Glomerular endothelial cell (primary cell): Measurements from ENCODE around the gene PRKG1. TPM values are rescaled to one million over a fixed set of nuclear protein-coding genes. Genes with fewer than 3 reads are reported as not detected.
"Not testable (repeated sequence)": the region's sequence is repeated elsewhere in the genome, so short reads cannot be mapped to it uniquely, and the experiment has no call there.

Source experiments
- DNase-seq: peaks from one replicate; pipeline ENCODE4 v3.0.0-alpha.2; 2011; ENCODE audit warnings: low read depth, low spot score; ENCODE audit errors: extremely low read depth
- total RNA-seq: library from RNA; depleted of rRNA; stranded (reverse); fragments of >200 nt; gene quantifications from 2 replicates; pipeline ENCODE4 v1.2.3, GENCODE V29; 2015

The PRKG1 gene
- total RNA-seq, 1 donor from 2014 or later, result 4.9 TPM

DNA sequence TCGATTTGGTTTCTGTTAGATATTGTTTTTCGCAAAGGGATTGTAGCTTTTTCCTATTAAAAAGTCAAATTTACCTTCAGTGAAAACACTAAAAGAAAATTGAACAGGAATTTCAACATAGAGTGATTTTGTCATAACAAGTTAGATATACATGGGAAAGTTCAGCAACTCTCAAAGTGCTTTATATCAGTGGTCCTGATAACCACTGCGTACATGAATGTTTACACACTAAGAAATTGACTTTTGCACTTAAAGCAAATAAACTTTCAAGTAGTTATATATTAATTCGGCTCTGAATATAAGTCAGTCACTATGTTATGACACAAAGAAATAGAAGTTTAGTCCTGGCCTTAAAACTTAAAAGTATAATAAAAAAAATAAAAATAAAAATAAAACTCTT, 1138.5 kb downstream of the PRKG1 start:
- no peak for DNase-seq

DNA sequence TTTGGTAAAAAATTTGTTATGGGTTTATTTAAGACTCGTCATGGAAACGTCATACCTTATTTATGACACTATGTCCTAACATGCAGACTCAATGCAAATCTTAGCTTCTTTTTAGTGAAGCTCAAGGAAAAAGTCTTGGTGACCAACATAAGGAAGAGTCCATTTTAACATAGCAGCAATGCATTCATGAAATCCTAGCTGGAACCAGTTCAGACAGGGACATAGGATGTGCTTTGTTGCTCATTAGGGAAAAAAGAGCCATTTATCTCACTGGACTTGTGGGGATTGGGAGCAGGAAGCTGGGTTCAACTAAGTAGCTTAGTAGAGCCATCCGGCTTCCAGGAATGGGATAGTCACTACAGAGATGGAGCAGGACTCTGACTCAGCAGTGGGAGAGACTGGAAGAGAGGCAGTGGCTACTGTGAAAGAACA, 1139.0 kb downstream of the PRKG1 start:
- no peak for DNase-seq

DNA sequence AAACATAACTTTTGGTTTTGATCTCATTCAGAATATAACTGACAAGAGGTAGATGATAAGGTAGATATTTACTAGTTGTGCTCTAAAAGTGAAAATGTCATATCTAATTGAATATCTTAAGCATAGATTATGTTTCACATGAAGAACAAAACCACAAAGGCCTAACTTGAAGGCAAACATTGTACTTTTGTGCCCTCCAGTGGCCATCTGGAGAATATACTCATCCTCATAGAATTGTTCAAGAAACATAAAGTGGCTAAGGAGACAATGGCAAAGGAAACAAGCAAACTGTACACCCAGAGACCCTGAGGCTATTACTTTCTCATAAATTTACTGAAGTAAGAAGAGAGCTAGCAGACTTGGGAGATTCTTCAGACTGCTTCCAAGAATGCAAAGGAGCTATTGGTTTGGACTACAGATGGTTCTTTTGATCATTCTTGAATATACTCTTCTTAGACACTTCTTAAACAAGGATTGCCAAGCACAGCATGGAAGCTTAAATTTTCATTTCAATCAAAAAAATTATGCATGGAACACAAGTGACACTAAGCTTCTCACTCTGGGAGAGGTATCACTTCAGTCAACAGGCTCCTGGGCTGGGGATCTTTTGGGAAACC, 1141.6 kb downstream of the PRKG1 start:
- DNase-seq, result no peak

DNA sequence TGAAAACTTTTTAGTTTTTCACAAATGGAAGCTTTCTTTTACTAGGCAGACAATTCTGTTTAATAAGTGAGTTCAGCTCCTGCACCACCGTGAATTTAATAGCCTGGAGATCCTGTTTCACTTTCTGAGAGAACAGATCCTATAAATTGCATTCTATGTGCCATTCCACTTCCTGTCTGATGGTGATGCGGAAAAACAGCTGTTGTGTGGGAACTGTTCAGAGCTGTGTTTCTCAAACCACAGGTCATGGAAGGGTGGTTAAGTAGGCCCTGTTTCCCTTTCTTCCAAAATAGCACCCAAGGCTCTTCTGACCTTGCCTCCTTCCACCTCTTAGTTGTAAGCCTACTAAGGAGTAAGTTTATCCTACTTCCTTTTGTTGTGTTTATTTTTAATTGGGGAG, 1142.6 kb downstream of the PRKG1 start:
- peak; percentile 79 for DNase-seq

DNA sequence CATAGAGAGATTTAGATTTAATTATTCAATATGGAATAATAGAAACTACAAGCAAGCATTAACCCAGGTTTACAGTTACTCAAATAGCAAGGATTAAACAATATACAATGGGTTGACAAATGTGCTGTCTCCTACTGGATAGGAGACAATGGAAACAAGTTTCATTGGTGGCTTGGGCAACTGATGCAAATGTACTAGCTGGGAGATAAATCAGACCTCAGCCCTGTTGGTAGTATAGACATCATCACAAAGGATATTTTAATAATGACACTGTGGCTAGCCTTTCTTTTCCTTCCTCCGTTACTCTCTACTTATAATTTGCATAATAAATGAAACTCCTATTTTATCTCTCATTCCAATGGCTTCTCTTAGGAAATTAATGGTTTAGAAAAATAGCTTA, 1143.2 kb downstream of the PRKG1 start:
- DNase-seq, result no peak

DNA sequence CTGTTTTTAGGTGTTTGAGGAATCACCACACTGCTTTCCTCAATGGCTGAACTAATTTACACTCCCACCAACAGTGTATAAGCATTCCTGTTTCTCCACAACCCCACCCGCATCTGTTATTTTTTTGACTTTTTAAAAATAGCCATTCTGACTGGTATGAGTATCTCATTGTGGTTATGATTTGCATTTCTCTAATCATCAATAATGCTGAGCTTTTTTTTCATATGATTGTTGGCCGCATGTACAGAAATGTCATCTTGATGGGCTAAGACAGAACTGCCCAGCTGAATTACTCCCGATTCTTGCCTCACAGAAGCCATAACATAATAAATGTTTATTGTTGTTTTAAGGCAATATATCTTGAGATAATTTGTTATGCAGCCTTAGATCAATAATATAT, 1146.7 kb downstream of the PRKG1 start:
- no peak for DNase-seq

DNA sequence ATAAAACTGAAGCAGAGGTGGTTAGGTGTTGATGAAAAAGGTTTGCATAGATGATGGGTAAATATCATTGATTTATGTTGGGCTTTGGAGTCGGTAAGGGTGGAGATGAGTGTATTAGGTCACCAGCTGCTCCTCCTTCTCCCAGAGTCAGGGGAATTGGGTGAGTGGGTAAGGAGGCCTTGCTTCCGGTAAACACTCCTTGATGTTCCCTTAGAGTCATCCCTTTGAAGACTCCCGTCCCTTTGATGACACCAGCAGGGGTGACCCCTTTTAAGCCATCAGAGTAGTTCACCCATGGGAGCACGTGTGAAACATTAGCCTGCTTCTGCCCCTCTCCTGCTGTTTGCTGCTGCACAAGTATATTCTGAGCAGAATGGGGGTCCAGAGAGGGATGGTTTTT, 1147.6 kb downstream of the PRKG1 start:
- no peak for DNase-seq

DNA sequence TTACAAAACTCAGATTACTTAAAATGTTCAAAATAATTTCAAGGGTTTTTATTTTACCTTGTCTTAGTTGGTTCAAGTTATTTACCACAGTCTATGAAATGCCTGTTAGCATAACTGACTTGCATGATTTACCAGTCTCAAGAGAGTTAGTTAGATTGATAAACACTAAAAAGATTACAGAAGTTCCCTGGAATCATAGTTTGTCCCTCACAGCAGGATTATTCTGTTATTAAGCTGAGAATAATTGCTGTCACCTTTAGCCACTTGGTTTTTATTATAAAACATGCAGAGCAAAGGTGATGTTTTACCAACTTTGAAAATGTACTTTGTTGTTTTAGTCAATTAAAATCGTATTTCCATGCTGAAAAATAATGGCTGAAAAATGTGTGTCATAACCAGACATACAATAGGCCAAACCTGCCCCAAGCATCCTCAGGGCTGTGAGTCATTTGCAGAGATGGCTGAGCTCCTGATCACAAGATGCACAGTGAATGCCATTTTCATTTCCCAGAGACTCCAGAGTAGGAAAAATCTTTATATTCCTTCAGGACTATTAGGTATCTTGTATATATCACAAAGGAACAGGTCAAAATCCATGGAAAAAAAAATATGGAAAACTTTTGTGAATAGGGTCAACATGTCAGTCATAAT, 1152.0 kb downstream of the PRKG1 start:
- no peak for DNase-seq

DNA sequence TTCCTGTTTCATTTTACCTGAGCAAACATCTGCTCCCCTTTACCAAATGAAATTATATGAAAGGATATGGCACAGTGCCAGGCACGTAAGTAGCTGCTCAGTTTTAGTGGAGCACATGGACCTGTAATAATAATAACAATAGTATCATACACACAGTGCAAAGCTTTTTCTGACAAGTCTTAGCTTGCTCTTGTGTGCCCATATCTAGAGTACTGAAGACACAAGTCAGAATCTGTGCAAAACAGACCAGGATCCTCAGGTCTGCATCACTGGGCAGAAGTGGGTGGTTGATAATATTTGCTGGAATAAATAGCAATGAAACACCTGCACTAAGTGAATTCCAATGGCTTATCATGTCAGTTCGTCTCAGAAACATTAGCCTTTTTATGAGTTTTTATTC, 1154.3 kb downstream of the PRKG1 start:
- no peak for DNase-seq

DNA sequence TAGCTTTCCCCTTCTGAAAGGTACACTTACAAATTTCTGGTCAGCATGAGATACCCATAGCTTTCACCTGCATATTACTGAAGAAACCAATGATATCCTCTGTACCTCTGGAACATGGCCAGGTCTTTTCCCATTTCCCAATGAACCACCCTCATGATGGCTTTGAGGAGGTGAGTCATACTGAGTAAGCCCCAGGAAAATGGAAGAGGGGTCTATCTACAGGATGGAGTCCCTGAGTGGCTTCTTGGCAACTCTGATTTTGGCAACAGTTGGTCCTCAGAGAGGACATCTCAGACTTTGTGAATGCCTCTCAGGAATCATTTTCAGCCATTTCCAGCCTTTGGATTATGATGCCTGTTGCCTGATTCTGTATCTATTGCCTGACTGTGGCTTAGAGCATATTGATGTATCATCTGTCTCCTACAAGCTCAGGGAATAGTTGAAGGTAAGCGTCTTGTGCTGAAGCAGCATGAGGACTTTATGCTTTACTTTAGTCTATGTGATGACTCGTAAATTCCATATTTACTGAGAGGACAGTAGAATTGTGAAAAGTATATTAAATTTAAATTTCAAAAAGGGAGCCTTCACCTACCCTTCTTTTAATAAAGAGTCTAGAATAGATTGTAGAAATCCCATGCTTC, 1155.1 kb downstream of the PRKG1 start:
- no peak for DNase-seq

DNA sequence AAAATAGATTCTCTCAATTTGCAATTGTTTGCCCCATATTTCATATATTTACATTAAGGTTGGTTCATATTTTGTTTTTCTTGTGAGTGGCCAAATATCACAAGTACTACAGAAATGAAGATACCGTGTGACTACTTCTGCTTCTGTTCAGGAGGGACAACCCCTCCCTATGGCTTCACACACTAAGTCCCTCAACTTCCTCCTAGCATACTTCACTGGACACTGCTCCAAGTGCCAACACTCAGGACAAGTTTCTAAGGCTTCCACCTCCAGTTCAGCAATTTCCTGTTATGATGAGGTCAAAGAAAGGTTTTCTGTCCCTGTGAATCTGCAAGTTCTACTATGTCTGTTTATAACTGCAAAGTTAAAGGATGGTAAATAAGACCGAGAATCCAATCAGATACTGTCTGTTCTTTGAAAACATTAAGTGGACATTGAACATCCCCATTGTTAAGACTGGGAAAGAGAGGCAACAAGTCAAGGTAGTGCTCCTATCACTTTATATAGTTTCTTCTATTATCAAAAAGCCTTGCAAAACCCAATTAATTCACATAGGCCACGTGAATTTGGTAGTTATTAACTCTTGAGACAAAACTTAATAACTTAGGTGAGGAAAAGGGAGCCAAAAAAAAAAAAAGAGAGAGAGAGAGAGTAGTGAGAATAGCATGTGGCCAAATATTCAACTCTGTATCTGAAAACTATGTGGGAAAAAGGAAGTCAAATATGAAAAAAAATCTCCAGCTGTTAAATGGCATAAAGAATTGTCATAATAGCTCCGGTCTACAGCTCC, 1158.5 kb downstream of the PRKG1 start:
- no peak for DNase-seq

DNA sequence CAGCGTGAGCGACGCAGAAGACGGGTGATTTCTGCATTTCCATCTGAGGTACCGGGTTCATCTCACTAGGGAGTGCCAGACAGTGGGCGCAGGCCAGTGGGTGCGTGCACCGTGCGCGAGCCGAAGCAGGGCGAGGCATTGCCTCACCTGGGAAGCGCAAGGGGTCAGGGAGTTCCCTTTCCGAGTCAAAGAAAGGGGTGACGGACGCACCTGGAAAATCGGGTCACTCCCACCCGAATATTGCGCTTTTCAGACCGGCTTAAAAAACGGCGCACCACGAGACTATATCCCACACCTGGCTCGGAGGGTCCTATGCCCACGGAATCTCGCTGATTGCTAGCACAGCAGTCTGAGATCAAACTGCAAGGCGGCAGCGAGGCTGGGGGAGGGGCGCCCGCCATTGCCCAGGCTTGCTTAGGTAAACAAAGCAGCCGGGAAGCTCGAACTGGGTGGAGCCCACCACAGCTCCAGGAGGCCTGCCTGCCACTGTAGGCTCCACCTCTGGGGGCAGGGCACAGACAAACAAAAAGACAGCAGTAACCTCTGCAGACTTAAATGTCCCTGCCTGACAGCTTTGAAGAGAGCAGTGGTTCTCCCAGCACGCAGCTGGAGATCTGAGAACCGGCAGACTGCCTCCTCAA, 1159.2 kb downstream of the PRKG1 start:
- DNase-seq, result not testable (repeated sequence)

DNA sequence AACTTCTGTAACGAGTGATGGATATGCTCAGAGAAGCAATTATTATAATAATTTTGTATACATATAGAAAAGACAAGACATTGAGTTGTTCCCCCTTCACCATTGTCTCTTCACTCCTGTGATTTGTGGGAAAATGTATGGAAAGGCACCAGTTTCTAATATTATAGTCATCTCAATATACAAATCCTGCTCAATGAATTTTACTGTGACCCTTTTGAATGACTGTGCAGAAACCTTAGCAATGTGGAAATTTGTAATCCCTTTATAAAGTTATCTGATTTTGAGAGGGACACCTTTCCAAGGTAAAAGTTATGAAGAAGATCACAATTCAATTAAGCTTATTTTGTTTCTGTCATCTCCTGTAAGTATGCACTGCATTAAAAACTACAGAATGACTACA, 1165.5 kb downstream of the PRKG1 start:
- no peak for DNase-seq

DNA sequence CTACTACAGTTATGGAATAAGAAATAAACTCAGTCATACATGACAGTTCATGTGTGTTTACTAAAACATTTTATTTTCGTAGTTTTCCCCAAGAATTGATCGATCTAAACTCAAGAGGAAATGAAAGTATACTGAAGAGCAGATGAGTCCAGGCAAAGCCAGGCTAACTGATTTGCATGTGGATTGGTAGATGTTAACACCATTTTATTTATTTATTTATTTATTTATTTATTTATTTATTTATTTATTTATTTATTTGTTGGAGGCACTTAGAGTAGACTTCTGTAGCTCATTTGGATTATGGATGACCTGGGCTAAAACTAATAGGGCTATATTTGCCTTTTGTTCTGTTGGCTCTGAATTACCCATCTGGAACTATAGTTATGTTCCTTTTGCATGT, 1171.3 kb downstream of the PRKG1 start:
- no peak for DNase-seq

DNA sequence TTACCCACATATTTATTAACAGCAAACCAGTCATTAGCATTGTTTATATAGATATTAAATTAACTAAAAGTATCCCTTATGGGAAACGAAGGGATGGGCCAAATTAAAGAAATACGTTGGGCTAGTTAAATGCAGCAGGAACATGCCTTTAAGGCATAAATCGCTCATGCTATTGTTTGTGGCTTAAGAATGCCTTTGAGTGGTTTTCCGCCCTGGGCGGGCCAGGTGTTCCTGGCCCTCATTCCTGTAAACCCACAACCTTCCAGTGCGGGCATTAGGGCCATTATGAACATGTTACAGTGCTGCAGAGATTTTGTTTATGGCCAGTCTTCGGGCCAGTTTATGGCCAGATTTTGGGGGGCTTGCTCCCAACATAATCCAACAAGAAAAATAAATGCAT, 1173.6 kb downstream of the PRKG1 start:
- DNase-seq, result not testable (repeated sequence)

DNA sequence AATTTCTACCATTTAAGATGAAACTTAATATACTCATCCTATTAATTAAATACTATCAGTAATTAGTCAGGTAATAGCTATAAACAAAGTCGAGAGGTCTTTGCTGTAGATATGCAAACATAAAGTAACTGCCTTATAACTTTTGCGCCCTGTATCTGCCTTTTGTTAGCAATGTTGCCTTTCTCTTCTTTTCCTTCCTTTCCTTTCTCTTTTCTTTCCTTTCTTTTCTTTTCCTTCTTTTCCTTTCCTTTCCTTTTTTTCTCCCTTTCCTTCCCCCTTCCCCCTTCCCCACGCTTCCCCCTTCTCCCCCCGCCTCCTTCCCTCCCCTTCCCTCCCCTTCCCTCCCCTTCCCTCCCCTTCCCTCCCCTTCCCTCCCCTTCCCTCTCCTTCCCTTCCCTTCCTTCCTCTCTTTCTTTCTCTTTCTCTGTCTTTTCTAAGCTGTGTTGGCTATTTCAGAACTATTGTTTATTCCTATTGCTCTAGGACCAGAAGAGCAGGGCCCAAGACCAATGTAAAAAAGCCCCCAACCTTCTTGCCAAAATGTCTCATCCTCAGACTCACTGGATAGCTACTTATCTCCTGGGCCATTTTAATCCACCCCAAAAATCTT, 1174.5 kb downstream of the PRKG1 start:
- DNase-seq, result no peak

DNA sequence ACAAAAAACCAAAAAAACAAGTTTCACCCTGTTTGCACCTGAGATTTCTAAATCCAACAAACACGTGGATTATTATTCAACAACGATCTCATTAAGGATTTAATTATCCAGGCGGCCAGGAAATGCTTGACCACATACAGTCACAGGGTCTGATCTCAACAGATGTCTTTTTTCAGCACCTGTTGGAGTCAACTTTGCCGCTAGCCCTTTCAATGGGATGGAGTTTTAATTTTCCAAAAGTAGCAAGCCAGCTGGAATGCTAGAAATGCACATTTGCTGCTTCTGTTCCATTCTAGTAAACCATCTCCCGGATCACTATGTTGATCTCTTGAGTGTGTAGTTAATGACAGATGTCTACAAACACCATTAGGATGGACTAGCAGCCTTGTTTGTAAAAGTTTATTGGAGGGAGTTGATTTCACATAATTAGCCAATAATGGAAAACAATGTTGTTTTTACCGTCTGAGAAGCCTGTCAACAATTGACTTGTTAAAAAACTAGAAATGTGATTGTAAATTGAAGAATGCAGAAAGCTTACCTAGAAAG, 1175.6 kb downstream of the PRKG1 start:
- DNase-seq, result no peak

DNA sequence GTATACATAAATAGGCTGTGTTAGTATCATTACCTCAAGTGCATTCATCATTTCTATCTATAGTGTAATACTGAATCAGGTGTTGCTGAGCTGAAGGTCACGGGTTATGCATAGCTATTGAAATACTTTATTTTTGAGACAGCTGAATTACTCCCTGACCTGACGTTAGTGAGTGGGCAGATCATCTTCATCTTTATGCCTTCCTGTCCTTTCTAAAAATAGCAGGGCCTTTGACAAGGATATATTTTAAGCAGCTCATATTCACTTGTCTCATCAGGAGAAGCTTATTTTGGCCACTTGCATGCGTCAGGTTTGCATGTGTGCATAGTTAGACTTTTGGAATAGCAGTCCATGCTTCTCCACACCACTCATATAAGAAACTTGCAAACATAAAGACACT, 1176.2 kb downstream of the PRKG1 start:
- DNase-seq, result no peak

DNA sequence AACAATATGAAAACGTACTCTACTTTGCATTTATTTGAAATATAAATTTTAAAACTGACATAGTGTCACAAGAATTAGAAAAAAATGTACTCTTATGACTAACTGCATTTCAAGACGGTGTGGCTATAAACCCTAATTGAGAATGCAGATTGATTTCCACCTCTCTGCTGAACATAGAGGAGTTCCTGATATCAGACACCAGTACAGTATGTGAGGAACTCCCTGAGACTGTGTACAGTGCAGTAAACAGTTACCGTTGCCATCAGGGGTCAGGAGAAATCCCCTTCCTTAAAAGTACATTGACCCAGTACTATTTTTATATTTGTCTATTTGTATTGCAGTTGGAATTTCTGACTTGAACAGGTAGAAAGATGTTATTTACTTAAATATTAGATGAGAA, 1178.0 kb downstream of the PRKG1 start:
- no peak for DNase-seq
